Loucy (cell line): Measurements from ENCODE around the gene DCP2.

Experiments used
- CTCF ChIP-seq: fragments of 200-600 bp; sonication (generic); conservative IDR thresholded peaks from 2 replicates; pipeline ENCODE4 v1.5.1; 2014; ENCODE audit warnings: mild to moderate bottlenecking, antibody characterized with exemption, low read length
- EZH2phosphoT487 ChIP-seq: fragments of 200-600 bp; IDR thresholded peaks from 2 replicates; pipeline ENCODE4 v1.6.1; 2018; ENCODE audit warnings: antibody characterized with exemption, mild to moderate bottlenecking, moderate library complexity, borderline replicate concordance

DNA sequence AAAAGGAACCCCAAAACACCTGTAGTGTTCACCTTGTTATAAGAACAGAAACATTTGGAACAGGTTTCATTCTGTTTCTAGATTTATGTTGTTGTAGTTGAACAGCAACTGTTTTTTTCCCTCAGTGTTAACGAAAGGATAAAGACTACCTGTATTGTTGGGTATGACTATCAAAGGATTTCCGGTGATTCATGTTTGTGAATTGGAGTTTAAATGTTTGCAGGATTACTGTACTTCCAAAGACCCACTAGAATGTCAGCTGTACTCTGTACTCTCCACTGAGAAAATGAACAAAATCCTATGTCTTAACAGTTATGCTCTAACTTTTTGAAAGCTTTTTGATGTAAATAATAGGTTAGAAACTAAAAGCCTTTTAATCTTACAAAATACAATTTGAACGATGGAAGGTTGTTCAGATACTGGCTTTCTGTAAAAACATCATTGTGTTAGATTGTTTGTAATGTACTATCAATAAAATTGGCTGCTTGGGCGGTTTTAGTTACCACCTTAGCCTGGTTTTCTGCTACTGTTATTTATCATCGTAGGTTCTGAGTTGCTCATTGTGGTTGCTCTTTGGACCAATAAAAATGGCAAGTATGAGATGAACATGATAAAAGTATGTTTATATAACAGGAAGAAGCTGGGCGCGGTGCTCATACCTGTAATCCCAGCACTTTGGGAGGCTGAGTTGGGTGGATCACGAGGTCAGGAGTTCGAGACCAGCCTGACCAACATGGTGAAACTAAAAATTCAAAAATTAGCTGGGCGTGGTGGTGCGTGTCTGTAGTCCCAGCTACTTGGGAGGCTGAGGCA, 44.1 kb downstream of the DCP2 start:
- TF ChIP-seq CTCF (no peak), EZH2phosphoT487 (no peak)
